A549 (cell line): Measurements from ENCODE around the gene FBH1.

ENCODE experiments used
- CHD2 ChIP-seq: fragments of 150-350 bp; IDR thresholded peaks from 2 replicates; pipeline ENCODE4 v1.6.1; 2014; ENCODE audit warnings: low read length; ENCODE audit not compliant: partially characterized antibody
- CTCF ChIP-seq: fragments of >200 bp; sonication (Bioruptor Twin); formaldehyde crosslinking; IDR thresholded peaks from 3 replicates; pipeline ENCODE4 v1.5.1; 2016
- HEYL ChIP-seq: fragments of 250-450 bp; sonication (Bioruptor Pico); IDR thresholded peaks from 2 replicates; pipeline ENCODE4 v1.8.0; 2021; ENCODE audit warnings: mild to moderate bottlenecking, moderate library complexity
- ZC3H11A ChIP-seq: fragments of 450-650 bp; IDR thresholded peaks from 2 replicates; pipeline ENCODE4 v1.6.1; 2014; ENCODE audit warnings: antibody characterized with exemption, mild to moderate bottlenecking

GRCh38 chr10:5855979-5856700 is 33.9 kb upstream of the FBH1 start:
- TF ChIP-seq CTCF (no peak), HEYL (CRISPR knock-in tag) (no peak), CHD2 (no peak), ZC3H11A (no peak)
